Colonic mucosa (tissue), 4 donors: ENCODE measurements around the gene MYO9B. TPM values are rescaled to one million over a fixed set of nuclear protein-coding genes. Genes with fewer than 3 reads are reported as not detected.

Experiments
- DNase-seq: peaks from one replicate; pipeline ENCODE4 v3.0.0-alpha.2; 2020
- H3K27ac ChIP-seq: fragments of 200-600 bp; one replicate; pipeline ENCODE4 v1.8.0; 2021
- H3K27me3 ChIP-seq: fragments of 200-600 bp; one replicate; pipeline ENCODE4 v1.8.0; 2021
- H3K36me3 ChIP-seq: fragments of 200-600 bp; one replicate; pipeline ENCODE4 v1.8.0; 2021
- H3K4me1 ChIP-seq: fragments of 200-600 bp; one replicate; pipeline ENCODE4 v1.8.0; 2021; ENCODE audit warnings: mild to moderate bottlenecking
- H3K4me3 ChIP-seq: fragments of 200-600 bp; one replicate; pipeline ENCODE4 v1.8.0; 2021
- H3K9ac ChIP-seq, 2 donors: one replicate each; pipeline ENCODE4 v1.7.0; 2013; ENCODE audit warnings: control low read depth in 2 of 2, low read depth in 2 of 2, low read length in 2 of 2
- H3K9me3 ChIP-seq: fragments of 200-600 bp; one replicate; pipeline ENCODE4 v1.8.0; 2021
- intact Hi-C: fragments of 100-400 bp; cut with DNase I; formaldehyde crosslinking; loops from one replicate; pipeline ENCODE4 v1.14.1; 2022
- total RNA-seq, 2 donors: library from RNA; stranded (reverse); fragmentation: NEBNext Ultra II Directional in 1 of 2; extraction: Animal tissue kit (Norgen Biotek cat#: 25700) in 1 of 2; gene quantifications; one replicate each; pipeline ENCODE4 v1.2.1, GENCODE V29; 2021
- TF ChIP-seq, protein P1 (sequence below): fragments of 200-600 bp; IDR thresholded peaks from one replicate; pipeline ENCODE4 v1.8.0; 2022; ENCODE audit warnings: antibody characterized with exemption, mild to moderate bottlenecking
- donor health status: healthy.
- donor health status: DM: no; HTN: no; CAD: no.
- donor health status: DM: no; HTN: no; CAD: no.

The MYO9B gene
- total RNA-seq, 2 donors from 2014 or later: 56.5 to 89.2 TPM

DNA sequence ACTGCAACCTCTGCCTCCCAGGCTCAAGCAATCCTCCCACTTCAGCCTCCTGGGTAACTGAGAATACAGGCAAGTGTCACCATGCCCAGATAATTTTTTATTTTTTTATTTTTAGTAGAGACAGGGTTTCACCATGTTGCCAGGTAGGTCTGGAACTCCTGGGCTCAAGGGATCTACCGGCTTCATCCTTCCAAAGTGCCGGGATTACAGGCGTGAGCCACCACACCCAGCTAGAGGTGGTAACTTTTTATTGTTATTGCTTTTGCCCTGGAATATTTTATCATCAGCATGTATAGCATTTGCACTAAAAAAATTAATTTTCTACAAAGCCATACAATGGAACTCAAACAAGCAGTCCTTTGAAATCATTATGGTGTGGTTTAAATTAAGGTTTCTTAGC, 14.4 kb upstream of the MYO9B start:
- intact Hi-C loops: no loop called here
- TF ChIP-seq, protein P1, sequence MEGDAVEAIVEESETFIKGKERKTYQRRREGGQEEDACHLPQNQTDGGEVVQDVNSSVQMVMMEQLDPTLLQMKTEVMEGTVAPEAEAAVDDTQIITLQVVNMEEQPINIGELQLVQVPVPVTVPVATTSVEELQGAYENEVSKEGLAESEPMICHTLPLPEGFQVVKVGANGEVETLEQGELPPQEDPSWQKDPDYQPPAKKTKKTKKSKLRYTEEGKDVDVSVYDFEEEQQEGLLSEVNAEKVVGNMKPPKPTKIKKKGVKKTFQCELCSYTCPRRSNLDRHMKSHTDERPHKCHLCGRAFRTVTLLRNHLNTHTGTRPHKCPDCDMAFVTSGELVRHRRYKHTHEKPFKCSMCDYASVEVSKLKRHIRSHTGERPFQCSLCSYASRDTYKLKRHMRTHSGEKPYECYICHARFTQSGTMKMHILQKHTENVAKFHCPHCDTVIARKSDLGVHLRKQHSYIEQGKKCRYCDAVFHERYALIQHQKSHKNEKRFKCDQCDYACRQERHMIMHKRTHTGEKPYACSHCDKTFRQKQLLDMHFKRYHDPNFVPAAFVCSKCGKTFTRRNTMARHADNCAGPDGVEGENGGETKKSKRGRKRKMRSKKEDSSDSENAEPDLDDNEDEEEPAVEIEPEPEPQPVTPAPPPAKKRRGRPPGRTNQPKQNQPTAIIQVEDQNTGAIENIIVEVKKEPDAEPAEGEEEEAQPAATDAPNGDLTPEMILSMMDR: no peak
- DNase-seq: peak; percentile 45

DNA sequence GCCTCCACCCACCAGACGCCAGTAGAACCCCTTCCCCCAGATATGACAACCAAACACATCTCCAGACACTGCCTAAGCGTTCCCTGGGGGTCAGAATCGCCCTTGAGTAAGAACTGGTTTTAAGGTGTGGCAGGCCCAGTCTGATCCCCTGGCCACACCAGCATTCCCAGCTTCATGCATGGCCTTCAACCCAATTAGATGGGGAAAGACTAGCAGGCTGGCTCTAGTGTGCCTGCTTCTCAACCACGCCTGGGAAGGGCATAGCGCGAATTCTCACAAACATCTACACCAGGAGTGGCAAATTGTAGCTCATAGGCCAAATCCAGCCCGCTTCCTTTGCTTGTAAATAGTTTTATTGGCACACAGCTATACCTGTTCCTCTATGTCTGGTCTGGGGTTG, 13.9 kb upstream of the MYO9B start:
- Histone ChIP-seq H3K9me3 (no peaks in the 10 kb centered on the region), H3K27me3 (no peaks in the 10 kb centered on the region), H3K27ac (peak overlapping the region; percentile 67), H3K9ac (peak overlapping the region in 1 of 2 donors; percentile 67), H3K4me3 (no peak overlapping the region), H3K4me1 (peaks cover 10% of the 10 kb centered on the region), H3K36me3 (no peaks in the 10 kb centered on the region)
- DNase-seq: peak; percentile 72
- intact Hi-C loops: no loop called here
- TF ChIP-seq, protein P1: no peak

More for the DNA sequence above, 14.4 kb upstream of the MYO9B start:
- Histone ChIP-seq H3K27me3 (no peaks in the 10 kb centered on the region), H3K36me3 (no peaks in the 10 kb centered on the region), H3K9me3 (no peaks in the 10 kb centered on the region), H3K4me3 (no peak overlapping the region), H3K27ac (peak overlapping the region; percentile 67), H3K4me1 (peaks cover 10% of the 10 kb centered on the region), H3K9ac (peak overlapping the region in 1 of 2 donors; percentile 67)

DNA sequence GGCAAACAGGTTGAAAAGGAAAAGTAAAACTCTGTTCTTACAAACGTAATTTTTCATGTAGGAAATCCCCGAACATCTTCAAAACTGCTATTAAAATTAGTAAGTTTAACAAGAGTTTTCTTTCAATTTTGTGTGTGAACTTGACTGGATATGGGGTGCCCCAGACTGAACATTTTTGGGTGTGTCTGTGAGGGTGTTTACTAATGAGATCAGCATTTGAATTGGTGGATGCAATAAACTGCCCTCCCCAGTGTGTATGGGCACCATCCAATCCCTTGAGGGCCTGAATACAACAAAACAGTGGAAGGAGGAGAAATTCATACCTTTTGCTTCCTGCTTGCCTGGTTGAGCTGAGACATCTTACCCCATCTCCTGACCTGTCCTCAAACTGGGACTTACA, 12.1 kb upstream of the MYO9B start:
- no peaks in the 10 kb centered on the region for H3K36me3 ChIP-seq
- H3K9ac ChIP-seq: no peak overlapping the region
- no peaks in the 10 kb centered on the region for H3K9me3 ChIP-seq
- DNase-seq: no peak
- H3K27ac ChIP-seq: no peak overlapping the region
- H3K27me3 ChIP-seq: no peaks in the 10 kb centered on the region
- peaks cover 10% of the 10 kb centered on the region for H3K4me1 ChIP-seq
- no peak overlapping the region for H3K4me3 ChIP-seq
- intact Hi-C loops: no loop called here
- TF ChIP-seq, protein P1: no peak

DNA sequence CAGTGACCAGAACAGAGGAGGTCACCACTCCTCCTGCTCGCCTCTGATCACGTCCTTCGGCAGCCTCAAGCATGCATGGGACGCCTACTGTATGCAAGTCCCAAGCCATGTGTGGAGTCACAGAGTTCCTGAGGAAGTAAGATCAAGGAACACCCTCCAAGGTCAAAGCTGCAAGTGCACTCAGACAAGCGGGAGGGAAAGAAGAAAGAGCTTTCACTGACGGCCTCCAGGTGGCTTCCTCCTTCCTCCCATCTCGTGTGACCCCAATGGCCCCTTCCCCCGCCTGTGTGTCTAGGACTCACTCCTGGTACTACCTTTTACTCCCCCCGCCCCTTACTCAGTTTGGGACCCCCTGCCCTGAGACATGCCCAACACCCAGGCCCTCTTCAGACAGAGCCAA, 6.4 kb upstream of the MYO9B start:
- H3K27ac ChIP-seq: no peak overlapping the region
- TF ChIP-seq, protein P1: no peak
- H3K4me3 ChIP-seq: no peak overlapping the region
- no peaks in the 10 kb centered on the region for H3K9me3 ChIP-seq
- intact Hi-C loops: loop anchor here (2.0 kb wide), 1 partner anchor 214 kb away; no protein-coding TSS in a partner anchor
- no peaks in the 10 kb centered on the region for H3K36me3 ChIP-seq
- H3K27me3 ChIP-seq: no peaks in the 10 kb centered on the region
- no peak for DNase-seq
- H3K9ac ChIP-seq: no peak overlapping the region
- H3K4me1 ChIP-seq: no peaks in the 10 kb centered on the region

DNA sequence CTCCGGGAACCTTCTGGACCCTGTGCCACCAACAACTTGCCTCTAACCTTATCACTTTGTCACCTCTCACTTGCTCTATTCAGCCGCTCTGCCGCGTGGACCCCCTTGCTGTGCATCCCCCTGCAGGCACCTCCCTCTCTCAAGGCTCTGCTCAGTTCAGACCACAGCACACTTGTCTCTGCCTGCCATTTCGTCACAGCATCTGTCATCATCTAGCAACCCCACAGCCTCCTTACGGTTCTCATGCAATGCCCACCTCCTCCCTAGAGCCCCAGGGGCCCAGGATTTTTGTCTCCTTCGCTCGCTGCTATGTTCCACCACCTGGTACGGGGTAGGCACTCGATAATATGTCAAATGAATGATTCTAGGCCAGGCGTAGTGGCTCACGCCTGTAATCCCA, 5.2 kb upstream of the MYO9B start:
- H3K9me3 ChIP-seq: no peaks in the 10 kb centered on the region
- H3K36me3 ChIP-seq: no peaks in the 10 kb centered on the region
- no peaks in the 10 kb centered on the region for H3K27me3 ChIP-seq
- intact Hi-C loops: no loop called here
- no peaks in the 10 kb centered on the region for H3K4me1 ChIP-seq
- no peak overlapping the region for H3K4me3 ChIP-seq
- H3K27ac ChIP-seq: no peak overlapping the region
- H3K9ac ChIP-seq: peak overlapping the region in 1 of 2 donors; percentile 24
- no peak for DNase-seq
- TF ChIP-seq, protein P1: no peak
